Neuronal stem cell (in vitro differentiated cells): ENCODE results near the gene ANKRD27.
"Not testable (repeated sequence)": the region's sequence is repeated elsewhere in the genome, so short reads cannot be mapped to it uniquely, and the experiment has no call there.

ENCODE experiments used
- DNase-seq: peaks from one replicate; pipeline ENCODE4 v3.0.0-alpha.2; 2013; ENCODE audit warnings: low spot score
- H2AFZ ChIP-seq: one replicate; pipeline ENCODE4 v1.6.1; 2013; ENCODE audit warnings: mild to moderate bottlenecking, low read length, inconsistent platforms
- H2AK5ac ChIP-seq: 2 replicates; pipeline ENCODE4 v1.6.1; 2013; ENCODE audit warnings: low read depth, mild to moderate bottlenecking, inconsistent platforms, low read length, moderate library complexity, mixed read lengths
- H2BK120ac ChIP-seq: 2 replicates; pipeline ENCODE4 v1.6.1; 2013; ENCODE audit warnings: low read depth, mild to moderate bottlenecking, inconsistent platforms, low read length, moderate library complexity, mixed read lengths
- H2BK12ac ChIP-seq: one replicate; pipeline ENCODE4 v1.6.1; 2013; ENCODE audit warnings: low read length, inconsistent platforms
- H2BK15ac ChIP-seq: 2 replicates; pipeline ENCODE4 v1.6.1; 2013; ENCODE audit warnings: mild to moderate bottlenecking, low read length, inconsistent platforms, mixed read lengths
- H2BK5ac ChIP-seq: one replicate; pipeline ENCODE4 v1.6.1; 2013; ENCODE audit warnings: inconsistent platforms, mild to moderate bottlenecking, low read length, moderate library complexity
- H3K14ac ChIP-seq: one replicate; pipeline ENCODE4 v1.6.1; 2013; ENCODE audit warnings: low read length, inconsistent platforms
- H3K18ac ChIP-seq: 2 replicates; pipeline ENCODE4 v1.6.1; 2013; ENCODE audit warnings: low read length, inconsistent platforms
- H3K23ac ChIP-seq: 2 replicates; pipeline ENCODE4 v1.6.1; 2013; ENCODE audit warnings: low read depth, mild to moderate bottlenecking, mixed read lengths, low read length, inconsistent platforms; ENCODE audit not compliant: poor library complexity
- H3K27ac ChIP-seq: replicated peaks from 3 replicates; pipeline ENCODE4 v1.5.1; 2013; ENCODE audit warnings: low read length, inconsistent platforms
- H3K27me3 ChIP-seq, 3 experiments: 2 replicates each; pipeline ENCODE4 v1.6.1; 2013; ENCODE audit warnings: low read length in 3 of 3, mild to moderate bottlenecking in 2 of 3, inconsistent platforms in 1 of 3, low read depth in 1 of 3, mixed read lengths in 1 of 3, moderate library complexity in 1 of 3; ENCODE audit not compliant: control insufficient read depth in 3 of 3, insufficient read depth in 3 of 3
- H3K36me3 ChIP-seq, 2 donors: replicated peaks in 1 of 2; 2 replicates each; pipeline ENCODE4 v1.6.1; 2013; ENCODE audit warnings: low read length in 2 of 2; ENCODE audit not compliant: control insufficient read depth in 2 of 2, insufficient read depth in 2 of 2
- H3K4ac ChIP-seq: 2 replicates; pipeline ENCODE4 v1.6.1; 2013; ENCODE audit warnings: inconsistent platforms, mild to moderate bottlenecking, low read length, moderate library complexity
- H3K4me1 ChIP-seq, 2 donors: 1 replicate in 1 of 2; 2 replicates in 1 of 2; pipeline ENCODE4 v1.6.1; 2013; ENCODE audit warnings: low read length in 2 of 2, low read depth in 1 of 2; ENCODE audit not compliant: control insufficient read depth in 2 of 2, insufficient read depth in 1 of 2
- H3K4me2 ChIP-seq: one replicate; pipeline ENCODE4 v1.6.1; 2013; ENCODE audit warnings: mild to moderate bottlenecking, low read length, inconsistent platforms; ENCODE audit not compliant: insufficient read depth, poor library complexity, severe bottlenecking
- H3K4me3 ChIP-seq, 2 donors: 2 replicates each; pipeline ENCODE4 v1.5.1; 2013; ENCODE audit warnings: low read length in 2 of 2, mild to moderate bottlenecking in 2 of 2, inconsistent platforms in 1 of 2, moderate library complexity in 1 of 2
- H3K79me1 ChIP-seq: one replicate; pipeline ENCODE4 v1.6.1; 2013; ENCODE audit warnings: low read depth, mild to moderate bottlenecking, inconsistent platforms, low read length, moderate library complexity
- H3K9ac ChIP-seq: one replicate; pipeline ENCODE4 v1.6.1; 2013; ENCODE audit warnings: mild to moderate bottlenecking, low read depth, low read length, inconsistent platforms; ENCODE audit not compliant: poor library complexity
- H3K9me3 ChIP-seq, 2 donors: replicated peaks in 1 of 2; 2 replicates each; pipeline versions ENCODE3 to v1.6.1; 2013; ENCODE audit warnings: low read length in 2 of 2, mild to moderate bottlenecking in 2 of 2, inconsistent platforms in 1 of 2, low read depth in 1 of 2, mixed read lengths in 1 of 2, moderate library complexity in 1 of 2; ENCODE audit not compliant: control insufficient read depth in 2 of 2, insufficient read depth in 1 of 2
- H4K8ac ChIP-seq: one replicate; pipeline ENCODE4 v1.6.1; 2013; ENCODE audit warnings: low read depth, mild to moderate bottlenecking, inconsistent platforms, low read length, moderate library complexity
- H4K91ac ChIP-seq: one replicate; pipeline ENCODE4 v1.6.1; 2013; ENCODE audit warnings: low read length, low read depth, mild to moderate bottlenecking, inconsistent platforms; ENCODE audit not compliant: poor library complexity
- WGBS, 2 donors: extraction: QIAGEN DNeasy Blood & Tissue Kit; methylation state at CpG; one replicate each; pipeline ENCODE4 v1.1.7; 2013; ENCODE audit warnings: missing lambda C conversion rate in 2 of 2, mixed read lengths in 1 of 2; ENCODE audit not compliant: insufficient read length in 2 of 2, insufficient replicate concordance in 1 of 2; ENCODE audit errors: extremely low coverage in 2 of 2; 5-methylcytosine and 5-hydroxymethylcytosine counted together

The ANKRD27 gene

DNA sequence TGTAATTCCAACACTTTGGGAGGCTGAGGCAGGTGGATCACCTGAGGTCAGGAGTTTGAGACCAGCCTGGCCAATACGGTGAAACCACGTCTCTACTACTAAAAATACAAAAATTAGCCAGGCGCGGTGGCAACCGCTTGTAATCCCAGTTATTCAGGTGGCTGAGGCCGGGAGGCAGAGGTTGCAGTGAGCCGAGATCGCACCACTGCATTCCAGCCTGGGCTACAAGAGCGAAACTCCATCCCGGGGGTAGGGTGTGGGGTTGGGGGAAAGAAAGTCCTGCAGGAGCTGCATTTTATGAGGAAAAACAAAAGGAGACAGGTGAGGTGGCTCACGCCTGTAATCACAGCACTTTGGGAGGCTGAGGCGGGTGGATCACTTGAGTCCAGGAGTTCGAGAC lies 22.6 kb downstream of the ANKRD27 start:
- H3K36me3 ChIP-seq = peaks cover 14 to 28% of the 10 kb centered on the region in 2 donors
- H3K9me3 ChIP-seq, H3K9ac ChIP-seq, H3K4me3 ChIP-seq, H3K27me3 ChIP-seq, H2BK5ac ChIP-seq, H3K4ac ChIP-seq, H3K18ac ChIP-seq, H3K27ac ChIP-seq, H4K91ac ChIP-seq, H3K79me1 ChIP-seq, H3K14ac ChIP-seq, H2AK5ac ChIP-seq, H2BK12ac ChIP-seq, H2BK120ac ChIP-seq, H2BK15ac ChIP-seq, H2AFZ ChIP-seq, H4K8ac ChIP-seq, H3K4me1 ChIP-seq, H3K23ac ChIP-seq, DNase-seq, H3K4me2 ChIP-seq: not testable (repeated sequence)
- no CpG with 5 or more reads among the region's 13 CpGs for WGBS, 2 donors

DNA sequence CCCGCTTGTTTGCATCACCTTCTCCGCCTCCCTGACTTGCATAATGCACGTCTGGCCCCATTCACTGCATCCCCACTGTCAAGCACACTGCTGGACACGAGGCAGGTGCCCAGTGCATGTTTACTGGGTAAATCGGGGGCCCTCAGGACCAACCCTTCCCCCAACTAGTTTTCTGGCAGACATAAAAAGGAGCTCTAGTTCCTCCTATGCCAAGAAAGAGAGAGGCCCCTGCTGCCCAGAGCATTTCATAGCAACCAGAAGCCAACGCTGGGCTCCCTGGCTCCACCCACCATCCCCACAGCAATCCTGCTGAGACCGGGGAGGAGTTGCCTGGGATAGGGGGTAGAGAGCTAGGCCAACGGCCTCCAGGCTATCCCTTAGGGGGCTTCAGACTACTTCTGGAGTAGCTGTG lies 23.2 kb downstream of the ANKRD27 start:
- Histone ChIP-seq H3K9me3 (no peaks in the 10 kb centered on the region), H3K27me3 (no peaks in the 10 kb centered on the region), H3K79me1 (peaks cover 2% of the 10 kb centered on the region), H3K9ac (no peak overlapping the region), H3K18ac (peak overlapping the region; percentile 80), H2BK12ac (peak overlapping the region; percentile 90), H2AFZ (peak overlapping the region; percentile 48), H3K36me3 (peaks cover 18 to 32% of the 10 kb centered on the region in 2 donors), H3K4me2 (peak overlapping the region; percentile 33), H3K4me3 (no peak overlapping the region), H2AK5ac (no peak overlapping the region), H3K14ac (peak overlapping the region; percentile 97), H2BK120ac (no peak overlapping the region), H2BK5ac (no peak overlapping the region), H3K23ac (no peak overlapping the region), H3K4me1 (peaks cover 5% of the 10 kb centered on the region in 2 donors), H4K8ac (no peak overlapping the region), H3K27ac (peak overlapping the region; percentile 35), H2BK15ac (no peak overlapping the region), H3K4ac (no peak overlapping the region), H4K91ac (no peak overlapping the region)
- DNase-seq = peak; percentile 37
- WGBS, 2 donors = no CpG with 5 or more reads among the region's 8 CpGs

DNA sequence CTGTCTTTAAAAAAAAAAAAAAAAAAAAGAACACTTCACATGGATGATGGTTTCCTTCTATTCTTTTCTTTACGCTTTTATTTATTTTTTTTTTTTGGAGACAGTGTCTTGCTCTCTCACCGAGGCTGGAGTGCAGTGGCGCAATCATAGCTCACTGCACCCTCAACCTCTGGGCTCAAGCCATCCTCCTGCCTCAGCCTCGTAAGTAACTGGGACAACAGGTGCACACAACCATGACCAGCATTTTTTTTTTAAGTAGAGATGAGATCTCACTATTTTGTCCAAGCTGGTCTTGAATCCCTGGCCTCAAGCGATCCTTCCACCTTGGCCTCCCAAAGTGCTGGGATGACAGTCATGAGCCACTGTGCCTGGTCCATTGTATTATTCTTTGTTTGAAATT lies 24.3 kb downstream of the ANKRD27 start:
- H3K9ac ChIP-seq = no peak overlapping the region
- no peak overlapping the region for H2BK12ac ChIP-seq
- peaks cover 5% of the 10 kb centered on the region in 2 donors for H3K4me1 ChIP-seq
- no peaks in the 10 kb centered on the region for H3K27me3 ChIP-seq
- H3K27ac ChIP-seq = no peak overlapping the region
- no peak overlapping the region for H3K4me2 ChIP-seq
- peaks cover 16 to 33% of the 10 kb centered on the region in 2 donors for H3K36me3 ChIP-seq
- no peak overlapping the region for H2BK5ac ChIP-seq
- no peak overlapping the region for H3K4me3 ChIP-seq
- no peak overlapping the region for H2AFZ ChIP-seq
- DNase-seq = no peak
- no peak overlapping the region for H3K14ac ChIP-seq
- H4K8ac ChIP-seq = no peak overlapping the region
- H4K91ac ChIP-seq = no peak overlapping the region
- peaks cover 2% of the 10 kb centered on the region for H3K79me1 ChIP-seq
- no peak overlapping the region for H3K4ac ChIP-seq
- no peak overlapping the region for H2BK120ac ChIP-seq
- WGBS, 2 donors = no CpG with 5 or more reads among the region's 5 CpGs
- no peak overlapping the region for H2AK5ac ChIP-seq
- no peaks in the 10 kb centered on the region for H3K9me3 ChIP-seq
- H2BK15ac ChIP-seq = no peak overlapping the region
- H3K18ac ChIP-seq = no peak overlapping the region
- H3K23ac ChIP-seq = no peak overlapping the region

DNA sequence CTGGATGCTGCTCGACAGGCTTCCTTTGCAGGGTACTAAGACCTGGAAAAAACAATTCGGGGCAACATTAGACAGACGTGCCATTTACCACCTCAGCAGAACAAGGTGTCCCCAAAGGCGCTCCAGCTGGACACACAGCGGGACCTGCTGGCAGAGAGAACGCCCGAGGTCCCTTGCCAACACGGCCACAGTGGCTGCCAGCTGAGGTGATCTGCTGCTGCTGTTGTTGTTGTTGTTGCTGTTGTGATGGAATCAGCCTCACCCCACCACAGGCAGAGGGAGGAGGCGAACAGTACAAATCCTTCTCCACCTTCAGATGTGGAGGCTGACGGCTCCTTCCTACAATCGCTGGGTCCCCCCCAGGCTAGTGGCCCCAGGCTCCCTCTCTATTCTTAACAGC lies 25.2 kb downstream of the ANKRD27 start:
- Histone ChIP-seq H3K4me2 (no peak overlapping the region), H3K23ac (no peak overlapping the region), H3K79me1 (no peaks in the 10 kb centered on the region), H3K18ac (no peak overlapping the region), H4K8ac (no peak overlapping the region), H3K4me1 (peaks cover 5% of the 10 kb centered on the region in 2 donors), H2AFZ (no peak overlapping the region), H4K91ac (no peak overlapping the region), H3K27ac (no peak overlapping the region), H3K4ac (no peak overlapping the region), H2BK5ac (peak overlapping the region; percentile 4), H2BK12ac (no peak overlapping the region), H2AK5ac (no peak overlapping the region), H3K36me3 (peaks cover 16 to 26% of the 10 kb centered on the region in 2 donors), H3K27me3 (no peaks in the 10 kb centered on the region), H3K9me3 (no peaks in the 10 kb centered on the region), H3K4me3 (no peak overlapping the region), H2BK120ac (no peak overlapping the region), H2BK15ac (no peak overlapping the region), H3K9ac (no peak overlapping the region), H3K14ac (no peak overlapping the region)
- WGBS, 2 donors = no CpG with 5 or more reads among the region's 11 CpGs
- no peak for DNase-seq
